Stimulated activated CD8-positive, alpha-beta memory T cell treated with anti-CD3 and anti-CD28 coated beads, Interleukin-4, amount 100 ng/mL, for 1 hour (primary cell): ENCODE data around the gene CA14.
"Not testable (repeated sequence)": the region's sequence is repeated elsewhere in the genome, so short reads cannot be mapped to it uniquely, and the experiment has no call there.

Experiments
- DNase-seq, 2 donors: peaks; one replicate each; pipeline ENCODE4 v3.0.0-alpha.2; 2020; ENCODE audit warnings: low read depth in 2 of 2, low spot score in 1 of 2

Gene CA14

DNA sequence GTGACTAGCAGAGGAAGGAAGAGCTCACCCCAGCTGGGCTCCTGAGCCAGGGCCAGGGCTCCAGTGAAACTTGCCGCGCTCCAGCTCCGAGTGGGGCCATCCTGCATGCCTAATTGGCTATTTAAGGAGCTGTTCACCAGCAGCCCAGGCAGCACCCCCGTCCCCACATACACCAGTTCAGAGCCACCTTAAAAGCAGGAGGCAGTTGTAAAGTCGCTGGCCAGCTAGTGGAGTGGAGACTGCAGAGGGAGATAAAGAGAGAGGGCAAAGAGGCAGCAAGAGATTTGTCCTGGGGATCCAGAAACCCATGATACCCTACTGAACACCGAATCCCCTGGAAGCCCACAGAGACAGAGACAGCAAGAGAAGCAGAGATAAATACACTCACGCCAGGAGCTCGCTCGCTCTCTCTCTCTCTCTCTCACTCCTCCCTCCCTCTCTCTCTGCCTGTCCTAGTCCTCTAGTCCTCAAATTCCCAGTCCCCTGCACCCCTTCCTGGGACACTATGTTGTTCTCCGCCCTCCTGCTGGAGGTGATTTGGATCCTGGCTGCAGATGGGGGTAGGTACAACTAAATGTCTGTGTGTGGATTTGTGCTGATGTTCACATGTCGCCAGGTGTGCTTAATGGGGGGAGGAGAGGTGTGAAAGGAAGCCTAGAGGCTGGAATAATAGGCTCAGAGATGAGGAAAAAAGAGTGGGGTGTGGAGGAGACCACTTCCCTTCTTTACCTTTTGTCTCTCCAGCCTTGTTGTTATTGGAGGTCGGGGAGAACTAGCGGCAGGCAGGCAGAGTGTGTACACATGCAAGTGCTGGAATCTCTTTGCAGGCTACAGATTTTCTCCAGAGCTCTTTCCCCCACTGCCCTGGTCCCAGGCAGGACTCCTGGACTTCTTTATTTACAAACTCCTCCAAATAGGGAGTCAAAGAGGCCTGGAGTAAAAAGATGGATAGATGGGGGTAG lies at the start of gene CA14:
Gene CA14 (plus strand): TSS at position 151 of the 962 bp plus-strand sequence. CDS start 355 bp downstream, at position 506.
- DNase-seq = no peak

DNA sequence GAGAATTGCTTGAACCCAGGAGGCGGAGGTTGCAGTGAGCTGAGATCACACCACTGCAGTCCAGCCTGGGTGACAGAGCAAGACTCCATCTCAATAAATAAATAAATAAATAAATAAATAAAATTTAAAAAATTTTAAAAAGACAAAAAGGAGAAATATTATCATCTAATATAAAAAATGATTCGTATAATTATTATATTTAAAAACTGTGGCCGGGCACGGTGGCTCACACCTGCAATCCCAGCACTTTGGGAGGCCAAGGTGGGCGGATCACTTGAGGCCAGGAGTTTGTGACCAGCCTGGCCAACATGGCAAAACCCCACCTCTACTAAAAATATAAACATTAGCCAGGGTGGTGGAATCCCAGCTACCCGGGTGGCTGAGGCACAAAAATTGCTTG lies 49.1 kb upstream of the CA14 start:
- not testable (repeated sequence) for DNase-seq

DNA sequence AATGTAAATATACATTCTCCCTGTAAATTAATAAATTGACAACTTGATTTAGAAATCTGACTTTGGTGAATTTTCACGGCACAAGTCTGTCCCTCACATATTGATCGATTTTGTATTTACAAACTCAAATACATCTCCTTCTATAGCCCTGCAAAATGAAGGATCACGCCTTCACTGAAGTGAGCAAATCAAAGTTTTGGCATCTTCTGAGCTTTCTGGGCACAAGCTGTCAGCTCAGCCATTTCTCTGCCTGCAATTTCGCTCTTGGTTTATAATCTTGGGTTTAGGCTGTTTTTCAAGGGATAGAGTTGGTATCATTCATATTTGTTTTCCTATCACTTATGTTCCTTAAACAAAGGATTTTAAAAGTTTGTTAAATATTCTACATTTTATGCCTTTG lies 47.5 kb upstream of the CA14 start:
- DNase-seq = no peak

DNA sequence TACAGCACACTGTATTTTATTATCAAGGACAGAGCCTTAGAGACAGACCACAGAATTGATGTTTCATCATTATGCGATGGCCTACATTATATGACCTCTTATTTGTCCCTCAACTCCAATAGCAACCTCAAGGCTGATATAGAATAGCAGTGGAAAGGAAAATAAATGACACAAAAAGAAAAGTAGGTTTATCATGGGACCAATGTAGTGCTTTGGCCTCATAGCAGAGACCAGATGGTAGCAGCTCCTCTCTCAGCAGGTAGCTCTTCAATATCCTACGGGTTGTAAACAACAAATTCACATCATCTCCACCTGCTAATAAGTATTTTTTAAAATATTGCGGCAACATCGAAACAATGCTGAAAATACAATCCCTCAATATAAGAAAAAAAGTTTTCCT lies 46.9 kb upstream of the CA14 start:
- no peak for DNase-seq

DNA sequence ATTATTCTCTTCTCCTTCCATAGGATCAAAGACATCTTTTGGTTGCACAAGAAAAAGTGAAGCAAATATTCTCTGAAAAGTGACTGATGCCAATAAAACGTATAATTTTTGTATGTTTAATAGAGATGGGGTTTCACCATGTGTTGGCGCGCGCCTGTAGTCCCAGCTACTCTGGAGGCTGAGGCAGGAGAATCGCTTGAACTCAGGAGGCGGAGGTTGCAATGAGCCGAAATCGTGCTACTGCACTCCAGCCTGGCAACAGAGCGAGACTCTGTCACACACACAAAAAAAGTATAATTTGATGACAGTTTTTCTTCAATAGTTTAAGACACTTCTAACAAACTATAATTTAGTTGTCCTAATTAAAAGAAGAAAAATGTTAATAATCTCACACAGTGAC lies 45.5 kb upstream of the CA14 start:
- DNase-seq = no peak

DNA sequence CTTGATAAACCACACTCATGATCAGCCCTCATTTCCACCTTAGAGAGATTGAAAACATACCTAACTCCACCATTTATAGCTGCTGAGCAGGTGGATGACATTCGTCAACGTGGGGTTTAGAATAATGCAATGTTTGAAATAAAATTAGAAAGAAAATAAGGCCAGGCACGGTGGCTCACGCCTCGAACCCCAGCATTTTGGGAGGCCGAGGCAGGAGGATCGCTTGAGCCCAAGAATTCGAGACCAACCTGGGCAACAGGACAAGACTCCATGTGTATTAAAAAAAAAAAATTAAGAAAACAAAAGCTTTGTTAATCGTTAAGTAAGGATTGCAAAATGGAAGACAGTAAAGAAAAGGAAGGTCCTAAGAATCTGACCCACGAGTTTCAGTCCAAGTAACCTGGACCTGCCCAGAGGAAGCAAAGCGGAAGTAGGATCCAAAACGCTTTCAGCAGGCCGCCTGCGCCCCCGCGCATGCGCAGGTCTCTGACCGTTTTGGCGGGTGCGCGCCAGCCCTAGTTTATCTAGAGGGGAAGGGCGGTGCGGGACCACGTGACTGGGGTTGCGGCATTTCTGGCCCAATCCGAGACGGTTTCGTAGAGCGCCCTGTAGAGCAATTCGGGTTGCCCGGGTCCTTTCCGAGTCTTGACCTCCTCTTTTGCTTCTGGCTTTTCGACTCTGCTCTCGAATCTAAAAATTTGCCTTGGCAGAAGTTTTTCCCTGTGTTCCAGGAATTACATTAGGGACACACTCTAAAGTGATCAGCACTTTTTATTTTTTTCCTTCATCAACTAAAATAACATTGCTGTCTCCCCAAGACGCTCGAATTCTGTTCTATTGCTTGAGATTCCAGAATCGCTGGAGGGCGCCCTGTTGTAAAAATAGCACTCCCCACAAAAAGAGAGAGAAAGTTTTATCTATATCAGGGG lies 44.1 kb upstream of the CA14 start:
- peak; percentile 77 to 86 for DNase-seq

DNA sequence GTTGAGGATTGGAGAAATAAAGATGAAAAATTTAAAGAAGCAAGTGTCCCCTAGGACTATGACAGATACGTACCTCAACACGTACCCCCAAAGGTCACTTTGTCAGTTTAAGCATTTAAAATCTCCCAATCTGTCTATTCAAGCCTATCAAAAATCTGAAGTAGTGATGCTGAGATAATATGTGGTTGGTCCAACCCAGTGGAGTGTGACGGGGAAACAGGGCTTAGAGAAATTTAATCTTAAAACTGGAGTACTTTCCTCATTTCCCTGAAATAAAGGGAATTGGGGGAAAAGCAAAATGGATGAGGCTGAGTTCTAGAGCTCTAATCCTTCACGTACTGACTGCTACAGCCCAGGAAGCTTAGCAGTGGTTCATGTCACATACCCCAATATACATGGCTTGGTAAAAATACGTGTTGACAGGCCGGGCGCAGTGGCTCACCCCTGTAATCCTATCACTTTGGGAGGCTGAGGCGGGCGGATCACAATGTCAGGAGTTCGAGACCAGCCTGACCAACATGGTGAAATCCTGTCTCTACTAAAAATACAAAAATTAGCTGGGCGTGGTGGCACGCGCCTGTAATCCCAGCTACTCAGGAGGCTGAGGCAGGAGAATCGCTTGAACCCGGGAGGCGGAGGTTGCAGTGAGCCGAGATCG lies 43.3 kb upstream of the CA14 start:
- DNase-seq = not testable (repeated sequence)

DNA sequence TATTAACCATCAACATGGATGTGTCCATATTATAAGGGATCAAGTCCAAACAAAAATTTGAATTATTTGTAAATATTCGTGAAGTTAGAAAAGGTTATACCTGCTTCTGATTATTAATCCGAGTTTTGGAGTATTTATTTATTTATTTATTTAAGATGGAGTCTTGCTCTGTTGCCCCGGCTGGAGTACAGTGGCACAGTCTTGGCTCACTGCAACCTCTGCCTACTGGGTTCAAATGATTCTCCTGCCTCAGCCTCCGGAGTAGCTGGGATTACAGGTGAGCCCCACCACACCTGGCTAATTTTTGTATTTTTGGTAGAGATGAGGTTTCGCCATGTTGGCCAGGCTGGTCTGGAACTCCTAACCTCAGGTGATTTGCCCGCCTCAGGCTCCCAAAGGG lies 41.7 kb upstream of the CA14 start:
- DNase-seq = not testable (repeated sequence)

DNA sequence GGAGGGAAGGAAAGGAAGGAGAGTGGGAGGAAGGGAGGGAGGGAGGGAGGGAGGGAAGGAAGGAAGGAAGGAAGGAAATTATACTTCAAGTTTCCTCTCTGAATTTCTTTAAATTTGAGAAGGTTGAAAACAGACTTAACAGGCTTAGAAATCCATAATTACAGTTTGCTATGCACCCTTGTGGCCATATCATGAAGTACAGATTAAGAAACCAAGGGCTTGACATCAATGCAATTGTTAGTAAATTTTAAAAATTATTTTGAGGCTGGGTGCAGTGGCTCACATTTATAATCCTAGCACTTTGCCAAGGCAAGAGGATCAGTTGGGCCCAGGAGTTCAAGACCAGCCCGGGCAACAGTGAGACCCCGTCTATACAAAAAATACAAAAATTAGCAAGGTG lies 36.0 kb upstream of the CA14 start:
- DNase-seq = no peak

DNA sequence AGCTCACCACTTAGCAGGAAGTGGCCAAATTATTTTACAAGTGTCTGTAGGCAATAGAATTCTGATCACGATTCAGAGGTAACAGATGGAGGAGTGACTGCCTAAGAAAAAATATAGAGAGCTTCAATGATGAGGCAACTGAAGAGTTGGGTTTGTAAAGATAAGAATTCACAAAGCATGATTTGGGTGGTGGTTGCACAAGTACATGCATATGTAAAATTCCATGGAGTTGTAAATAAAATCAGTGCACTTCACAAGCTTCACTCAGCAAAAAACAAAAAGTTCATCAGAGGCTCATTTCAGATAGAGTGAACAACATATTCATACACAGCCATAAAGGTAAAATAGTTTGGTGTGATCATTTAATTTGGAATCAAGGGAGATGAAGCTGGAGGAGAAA lies 32.6 kb upstream of the CA14 start:
- DNase-seq = no peak

DNA sequence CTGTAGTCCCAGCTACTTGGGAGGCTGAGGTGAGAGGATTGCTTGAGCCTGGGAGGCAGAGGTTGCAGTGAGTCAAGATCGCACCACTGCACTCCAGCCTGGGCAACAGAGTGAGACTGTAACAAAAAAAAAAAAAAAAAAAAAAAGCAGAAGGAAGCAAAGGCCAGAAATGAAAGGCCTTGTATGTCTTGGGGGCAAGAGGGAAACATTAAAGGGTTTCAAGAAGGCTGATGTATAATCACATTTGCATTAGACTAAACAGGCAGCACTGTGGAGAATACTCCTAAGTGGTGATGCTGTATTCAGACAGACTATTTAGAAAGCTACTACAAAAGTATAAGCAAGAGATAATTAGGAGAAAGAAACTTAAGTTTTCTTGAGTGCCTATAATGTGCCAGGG lies 32.0 kb upstream of the CA14 start:
- DNase-seq = no peak

DNA sequence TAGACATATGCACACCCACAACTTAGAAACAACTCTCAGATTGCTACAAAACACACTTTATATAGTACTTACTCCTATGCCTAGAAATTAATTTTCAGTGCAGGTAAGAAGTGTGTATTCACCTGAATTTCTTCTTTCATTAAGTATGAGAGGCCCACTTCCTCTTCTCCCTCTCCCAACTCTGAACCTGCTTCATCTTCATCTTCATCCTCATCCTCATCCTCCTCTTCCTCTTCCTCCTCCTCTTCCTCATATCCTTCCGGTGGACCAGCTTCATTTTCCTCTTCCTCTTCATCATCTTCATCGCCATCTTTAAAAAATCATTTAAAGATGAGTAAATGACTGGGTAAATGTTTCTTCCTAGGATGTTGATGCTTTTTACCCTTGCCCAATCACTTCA lies 31.1 kb upstream of the CA14 start:
- DNase-seq = no peak

DNA sequence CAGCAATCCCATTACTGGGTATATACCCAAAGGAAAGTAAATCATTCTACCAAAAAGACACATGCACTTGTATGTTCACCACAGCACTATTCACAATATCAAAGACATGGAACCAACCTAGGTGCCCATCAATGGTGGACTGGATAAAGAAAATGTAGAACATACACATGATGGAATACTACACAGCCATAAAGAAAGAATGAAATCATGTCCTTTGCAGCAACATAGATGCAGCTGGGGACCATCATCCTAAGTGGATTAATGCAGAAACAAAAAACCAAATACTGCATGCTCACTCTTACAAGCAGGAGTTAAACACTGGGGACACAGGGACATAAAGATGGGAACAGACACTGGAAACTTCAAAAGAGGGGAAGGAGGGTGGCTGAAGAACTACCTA lies 30.3 kb upstream of the CA14 start:
- no peak for DNase-seq

DNA sequence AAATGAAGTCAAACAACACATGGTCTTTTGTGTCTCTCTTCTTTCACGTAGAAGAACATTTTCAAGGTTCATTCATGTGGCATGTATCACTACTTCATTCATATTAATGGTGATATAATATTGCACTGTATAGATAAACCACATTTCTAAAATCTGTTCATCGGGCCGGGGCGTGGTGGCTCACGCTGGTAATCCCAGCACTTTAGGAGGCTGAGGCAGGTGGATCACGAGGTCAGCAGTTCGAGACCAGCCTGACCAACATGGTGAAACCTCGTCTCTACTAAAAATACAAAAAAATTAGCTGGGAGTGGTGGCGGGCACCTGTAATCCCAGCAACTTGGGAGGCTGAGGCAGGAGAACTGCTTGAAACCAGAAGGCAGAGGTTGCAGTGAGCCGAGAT lies 29.3 kb upstream of the CA14 start:
- DNase-seq = not testable (repeated sequence)

DNA sequence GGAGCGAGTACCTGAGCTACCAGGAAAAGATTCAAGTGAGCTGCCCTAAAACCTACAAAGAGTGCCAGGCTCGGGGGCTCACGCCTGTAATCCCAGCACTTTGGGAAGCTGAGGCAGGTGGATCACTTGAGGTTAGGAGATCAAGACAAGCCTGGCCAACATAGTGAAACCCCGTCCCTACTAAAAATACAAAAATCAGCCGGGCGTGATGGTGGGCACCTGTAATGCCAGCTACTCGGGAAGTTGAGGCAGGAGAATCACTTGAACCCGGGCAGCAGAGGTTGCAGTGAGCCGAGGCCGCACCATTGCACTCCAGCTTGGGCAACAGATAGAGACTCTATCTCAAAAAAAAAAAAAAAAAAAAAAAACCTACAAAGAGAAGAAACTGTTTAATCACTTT lies 24.7 kb upstream of the CA14 start:
- DNase-seq = not testable (repeated sequence)

DNA sequence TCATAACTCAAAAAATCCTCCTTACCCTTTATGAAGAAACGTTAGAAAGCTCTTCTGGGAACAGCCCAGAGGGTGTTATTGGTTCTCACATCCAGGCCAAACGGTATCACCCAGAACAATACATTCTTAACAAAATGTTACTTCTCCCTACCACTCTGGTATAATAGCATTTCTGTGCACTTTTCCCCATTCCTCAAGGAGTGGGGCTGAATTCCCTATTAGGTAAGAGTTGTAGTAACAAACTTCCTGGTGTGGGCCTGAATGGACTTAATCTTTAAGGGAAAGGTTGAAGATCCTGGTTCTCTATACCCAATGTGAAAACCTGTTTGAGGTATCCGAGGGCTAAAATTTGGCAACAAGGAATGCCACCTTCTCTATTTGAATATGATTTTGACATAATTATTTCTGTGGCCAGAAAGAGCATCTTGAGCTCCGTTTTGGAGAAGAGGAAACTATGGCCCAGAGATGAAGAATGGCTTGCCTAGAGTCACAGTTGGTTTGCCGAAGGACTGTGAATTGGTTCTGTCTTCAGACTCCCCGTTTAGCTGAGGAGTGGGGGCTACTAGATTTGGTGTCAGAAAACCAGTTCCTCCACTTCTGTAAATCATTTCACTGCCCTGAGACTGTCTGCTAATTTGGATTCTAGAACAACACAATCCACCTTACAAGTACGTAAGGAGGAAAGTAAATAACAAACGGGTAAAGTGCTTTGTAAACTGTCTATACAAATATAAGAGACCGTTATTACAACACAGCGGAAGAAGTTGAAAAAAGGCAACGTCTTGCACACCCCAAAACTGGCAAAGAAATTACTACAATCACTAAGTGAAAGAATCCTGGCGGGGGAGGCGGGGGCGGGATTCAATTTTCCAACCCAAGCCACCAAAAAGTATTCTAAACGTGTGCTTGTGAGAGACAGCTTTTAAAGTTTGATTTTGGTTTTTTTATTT lies 23.9 kb upstream of the CA14 start:
- no peak for DNase-seq

DNA sequence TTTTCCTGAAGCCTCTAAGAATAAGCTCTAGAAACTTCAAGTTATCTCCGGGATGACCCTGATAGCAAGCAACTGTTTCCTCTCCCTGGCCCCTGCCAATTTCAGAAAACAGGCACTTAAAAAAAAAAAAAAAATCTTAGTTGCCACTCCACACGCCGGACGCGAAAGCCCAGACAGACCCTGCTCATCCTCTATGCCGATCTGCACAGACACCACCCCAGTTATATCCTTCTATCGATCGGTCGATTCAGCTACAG lies 23.3 kb upstream of the CA14 start:
- no peak for DNase-seq

DNA sequence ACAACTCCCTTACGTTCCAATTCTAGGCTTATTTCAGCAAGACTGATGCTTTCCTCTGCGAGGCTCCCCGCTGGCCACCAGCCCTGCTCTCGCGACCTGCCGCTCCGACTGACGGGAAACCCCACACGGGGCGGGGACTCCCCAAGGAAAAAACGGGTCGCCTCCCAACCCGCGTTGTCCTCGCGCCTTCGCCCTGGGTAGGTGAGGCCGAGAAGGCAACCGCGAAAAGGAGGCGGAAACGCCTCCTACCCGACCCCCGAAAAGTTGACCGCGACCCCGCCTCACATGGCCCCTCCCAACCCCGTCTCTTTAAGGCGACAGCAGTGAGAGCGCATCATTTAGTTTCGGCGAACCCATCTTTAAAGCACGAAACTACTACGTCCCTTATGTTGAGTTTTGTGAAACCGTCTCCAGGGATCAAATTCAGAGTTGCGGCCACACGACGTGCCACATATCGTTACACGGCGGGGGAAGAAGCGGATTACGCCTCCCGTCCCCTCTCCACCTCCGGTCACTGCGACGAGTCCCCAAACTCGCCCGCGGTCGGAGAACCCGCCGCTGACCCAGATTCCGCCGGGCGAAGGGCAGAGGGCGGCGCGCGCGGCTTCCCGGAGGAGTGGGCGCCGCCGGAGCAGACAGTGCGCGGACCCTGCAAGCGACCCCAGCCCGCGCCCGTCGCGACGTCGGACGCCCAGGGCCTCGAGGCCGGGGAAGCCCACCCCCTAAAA lies 22.8 kb upstream of the CA14 start:
- peak; percentile 66 to 78 for DNase-seq

DNA sequence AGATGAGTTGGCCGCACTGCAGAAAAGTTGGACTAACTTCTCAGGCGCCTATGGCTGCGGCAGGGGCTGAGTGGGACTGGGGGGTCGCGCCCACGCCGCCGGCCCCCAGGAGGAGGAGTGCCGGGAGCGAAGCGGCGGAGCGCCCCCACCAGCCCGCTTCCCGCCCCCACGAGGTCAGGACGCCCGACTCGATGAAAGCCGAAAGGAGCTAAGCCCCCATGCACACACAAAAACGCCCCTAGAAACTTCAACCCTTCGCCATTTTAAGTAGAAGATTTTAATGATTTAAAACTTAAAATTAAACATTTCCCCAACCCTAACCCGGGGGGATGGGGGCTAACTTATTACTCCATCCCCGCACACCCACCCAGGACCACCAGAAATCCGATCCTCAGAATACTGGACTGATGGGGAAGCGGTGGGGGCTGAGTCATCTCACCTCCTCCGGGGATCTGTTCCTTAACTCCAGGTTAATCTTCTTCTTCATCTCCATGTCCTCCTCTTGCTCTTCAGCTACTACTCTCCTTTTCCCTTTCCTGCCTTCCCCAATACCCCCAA lies 22.2 kb upstream of the CA14 start:
- no peak for DNase-seq
